Fibroblast of villous mesenchyme (primary cell): Measurements from ENCODE around the gene MEGF8. TPM values are rescaled to one million over a fixed set of nuclear protein-coding genes. Genes with fewer than 3 reads are reported as not detected.

Source experiments
- DNase-seq: peaks from one replicate; pipeline ENCODE4 v3.0.0-alpha.2; 2010; ENCODE audit warnings: low read depth
- H3K4me3 ChIP-seq: 2 replicates; pipeline ENCODE4 v1.5.1; 2011; ENCODE audit warnings: low read depth, mild to moderate bottlenecking, low read length
- CTCF ChIP-seq: IDR thresholded peaks from 2 replicates; pipeline ENCODE4 v1.5.1; 2012; ENCODE audit warnings: low read depth, mild to moderate bottlenecking, low read length; ENCODE audit not compliant: insufficient read depth
- total RNA-seq: library from RNA; depleted of rRNA; stranded (reverse); fragments of >200 nt; gene quantifications from 2 replicates; pipeline ENCODE4 v1.2.3, GENCODE V29; 2012

MEGF8 gene
- total RNA-seq, 1 donor = 21.2 TPM

GRCh38 chr19:42363614-42364346, 38.3 kb downstream of the MEGF8 start:
- no peak for DNase-seq
- no peak for TF ChIP-seq CTCF
- no peak overlapping the region for H3K4me3 ChIP-seq

- DNase-seq = no peak
- H3K4me3 ChIP-seq = no peak overlapping the region
- TF ChIP-seq CTCF = no peak
These were observed 41.2 kb downstream of the MEGF8 start for GRCh38 chr19:42366673-42367072.

- H3K4me3 ChIP-seq = no peak overlapping the region
- no peak for TF ChIP-seq CTCF
- DNase-seq = no peak
These were observed 42.5 kb downstream of the MEGF8 start for GRCh38 chr19:42367929-42368328.

GRCh38 chr19:42368360-42368759, 42.9 kb downstream of the MEGF8 start:
- no peak overlapping the region for H3K4me3 ChIP-seq
- DNase-seq = no peak
- TF ChIP-seq CTCF = no peak

GRCh38 chr19:42368765-42369164, 43.3 kb downstream of the MEGF8 start:
- DNase-seq = no peak
- no peak for TF ChIP-seq CTCF

GRCh38 chr19:42369433-42370067, 44.1 kb downstream of the MEGF8 start:
- TF ChIP-seq CTCF = no peak
- H3K4me3 ChIP-seq = no peak overlapping the region
- DNase-seq = no peak

More at GRCh38 chr19:42368765-42369164, 43.3 kb downstream of the MEGF8 start:
- H3K4me3 ChIP-seq = no peak overlapping the region
